Caco-2 (cell line): ENCODE data around the gene TMEM171. TPM values are rescaled to one million over a fixed set of nuclear protein-coding genes. Genes with fewer than 3 reads are reported as not detected.

Experiments used
- BruUV-seq: library from RNA; stranded (reverse); fragments of 400-500 nt; replicated peaks from 2 replicates; lab custom pipeline; 2021; lab: Mats Ljungman, UMichigan
- CTCF ChIA-PET: fragments of 300-600 bp; sonication (Branson Sonifier 250); formaldehyde crosslinking; loops from one replicate; lab custom pipeline; 2022; ENCODE audit warnings: antibody characterized with exemption; lab: Charles Lee
- POLR2A ChIA-PET: fragments of 300-600 bp; sonication (Branson Sonifier 250); formaldehyde crosslinking; loops from one replicate; lab custom pipeline; 2022; ENCODE audit warnings: antibody characterized with exemption; lab: Charles Lee
- DNase-seq, 2 experiments: peaks; one replicate each; pipeline versions ENCODE4 v3.0.0 to v3.0.0-alpha.2; 2020 to 2022
- H3K27me3 ChIP-seq: replicated peaks from 2 replicates; pipeline ENCODE4 v1.6.0; 2011; ENCODE audit warnings: low read length; ENCODE audit not compliant: control insufficient read depth, insufficient read depth
- H3K36me3 ChIP-seq: 2 replicates; pipeline ENCODE4 v1.5.1; 2011; ENCODE audit warnings: low read length; ENCODE audit not compliant: control insufficient read depth, insufficient read depth
- H3K4me1 ChIP-seq: fragments of 250-450 bp; sonication (Bioruptor Pico); 2 replicates; pipeline ENCODE4 v1.5.1; 2020; ENCODE audit warnings: mild to moderate bottlenecking
- H3K4me3 ChIP-seq: 2 replicates; pipeline ENCODE4 v1.5.1; 2011; ENCODE audit warnings: low read depth, mild to moderate bottlenecking, control low read depth, low read length
- H3K9me3 ChIP-seq: fragments of 250-450 bp; sonication (Bioruptor Pico); 2 replicates; pipeline ENCODE4 v1.5.1; 2020; ENCODE audit warnings: mild to moderate bottlenecking, moderate library complexity
- H3K27ac Mint-ChIP-seq: one replicate; pipeline ENCODE4 v1.8.0; 2022; ENCODE audit warnings: mixed read lengths; ENCODE audit not compliant: unreplicated experiment
- H3K27me3 Mint-ChIP-seq: one replicate; pipeline ENCODE4 v1.8.0; 2022; ENCODE audit warnings: mixed read lengths; ENCODE audit not compliant: insufficient read depth, unreplicated experiment
- H3K36me3 Mint-ChIP-seq: one replicate; pipeline ENCODE4 v1.8.0; 2022; ENCODE audit warnings: mild to moderate bottlenecking, mixed read lengths; ENCODE audit not compliant: insufficient read depth, unreplicated experiment
- H3K4me1 Mint-ChIP-seq: one replicate; pipeline ENCODE4 v1.8.0; 2022; ENCODE audit warnings: low read depth, mixed read lengths; ENCODE audit not compliant: unreplicated experiment
- H3K4me3 Mint-ChIP-seq: one replicate; pipeline ENCODE4 v1.8.0; 2022; ENCODE audit warnings: mild to moderate bottlenecking, moderate library complexity, mixed read lengths; ENCODE audit not compliant: unreplicated experiment
- H3K9me3 Mint-ChIP-seq: one replicate; pipeline ENCODE4 v1.8.0; 2022; ENCODE audit warnings: mixed read lengths; ENCODE audit not compliant: unreplicated experiment
- CTCF ChIP-seq, 2 experiments: fragments of 200-600 bp in 1 of 2; IDR thresholded peaks; 1 replicate in 1 of 2; 2 replicates in 1 of 2; pipeline versions ENCODE4 v1.5.1 to v1.8.0; 2011 to 2022; ENCODE audit warnings: antibody characterized with exemption in 1 of 2, control low read depth in 1 of 2, inconsistent platforms in 1 of 2, low read depth in 1 of 2, low read length in 1 of 2, mild to moderate bottlenecking in 1 of 2, moderate library complexity in 1 of 2; ENCODE audit not compliant: insufficient read depth in 1 of 2, severe bottlenecking in 1 of 2, unreplicated experiment in 1 of 2
- intact Hi-C: fragments of 100-400 bp; cut with micrococcal nuclease; formaldehyde crosslinking; loops from one replicate; pipeline ENCODE4 v1.10.0; 2022; ENCODE audit not compliant: unreplicated experiment
- total RNA-seq: library from RNA; stranded (reverse); gene quantifications from 2 replicates; pipeline ENCODE4 v1.2.3, GENCODE V29; 2022

The TMEM171 gene
- total RNA-seq, 1 experiment from 2014 or later = 1.2 TPM

DNA sequence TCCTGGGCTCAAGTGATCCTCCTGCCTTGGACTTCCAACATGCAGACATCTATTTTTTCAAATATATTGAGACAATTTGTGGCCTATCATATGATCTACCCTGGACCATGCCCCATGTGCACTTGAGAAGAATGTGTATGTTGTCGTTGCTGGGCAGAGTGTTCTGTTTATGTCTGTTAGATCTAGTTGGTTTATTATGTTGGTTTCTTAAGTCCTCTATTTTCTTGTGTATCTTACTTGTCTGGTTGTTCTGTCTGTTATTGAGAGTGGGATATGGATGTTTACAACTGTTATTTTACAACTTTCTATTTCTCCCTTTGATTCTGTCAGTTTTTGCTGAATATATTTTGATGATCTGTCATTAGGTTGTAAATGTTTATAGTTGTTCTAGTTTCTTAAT, 10.2 kb upstream of the TMEM171 start:
- no TSS peak for BruUV-seq
- Histone ChIP-seq H3K36me3 (no peaks in the 10 kb centered on the region), H3K4me1 (peaks cover 6% of the 10 kb centered on the region; the same call in 1 of the 2 replicates), H3K9me3 (peaks cover 7% of the 10 kb centered on the region), H3K4me3 (no peak overlapping the region), H3K27me3 (no peaks in the 10 kb centered on the region)
- H3K4me3 Mint-ChIP-seq = no peak overlapping the region
- no peaks in the 10 kb centered on the region for H3K4me1 Mint-ChIP-seq
- H3K36me3 Mint-ChIP-seq = no peaks in the 10 kb centered on the region
- no peak overlapping the region for H3K27ac Mint-ChIP-seq
- intact Hi-C loops = no loop called here
- DNase-seq = no peak
- CTCF ChIA-PET = no interaction called here
- H3K27me3 Mint-ChIP-seq = peaks cover 6% of the 10 kb centered on the region
- POLR2A ChIA-PET = no interaction called here
- no peaks in the 10 kb centered on the region for H3K9me3 Mint-ChIP-seq
- no peak for TF ChIP-seq CTCF (IDR thresholded peaks at IDR 0.05; ENCODE audit: insufficient read depth in 1 of 2, low read depth in 1 of 2, low read length in 1 of 2, severe bottlenecking in 1 of 2, unreplicated experiment in 1 of 2)

DNA sequence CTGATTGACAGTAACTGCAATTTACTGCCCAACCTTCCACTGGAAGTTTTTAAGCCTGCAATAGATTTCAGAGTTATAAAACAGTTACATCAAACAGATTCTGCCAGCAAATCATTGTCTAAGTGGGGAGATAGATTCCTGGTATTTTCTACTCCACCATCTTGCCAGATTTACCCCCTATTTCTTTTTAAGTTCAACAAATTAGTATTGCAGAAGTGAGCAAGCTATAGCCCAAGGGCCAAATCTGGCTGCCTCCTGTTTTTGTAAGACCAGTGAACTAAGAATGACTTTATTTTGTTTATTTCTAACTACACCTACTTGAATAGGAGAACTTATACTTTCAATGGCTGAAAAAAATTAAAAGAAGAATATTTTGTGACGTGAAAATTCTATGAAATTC, 8.8 kb upstream of the TMEM171 start:
- Mint-ChIP-seq H3K27me3 (peaks cover 6% of the 10 kb centered on the region), H3K27ac (no peak overlapping the region), H3K4me3 (no peak overlapping the region), H3K9me3 (no peaks in the 10 kb centered on the region), H3K4me1 (peaks cover under 1% of the 10 kb centered on the region), H3K36me3 (no peaks in the 10 kb centered on the region)
- Histone ChIP-seq H3K4me3 (no peak overlapping the region), H3K36me3 (no peaks in the 10 kb centered on the region), H3K9me3 (peaks cover 7% of the 10 kb centered on the region), H3K4me1 (peaks cover 19% of the 10 kb centered on the region), H3K27me3 (no peaks in the 10 kb centered on the region)
- TF ChIP-seq CTCF (IDR thresholded peaks at IDR 0.05; ENCODE audit: insufficient read depth in 1 of 2, low read depth in 1 of 2, low read length in 1 of 2, severe bottlenecking in 1 of 2, unreplicated experiment in 1 of 2) = no peak
- DNase-seq = no peak
- intact Hi-C loops = no loop called here
- ChIA-PET CTCF (no interaction called here), POLR2A (no interaction called here)
- BruUV-seq = no TSS peak

- Mint-ChIP-seq H3K4me1 (peaks cover 6% of the 10 kb centered on the region), H3K4me3 (no peak overlapping the region), H3K27me3 (peaks cover 6% of the 10 kb centered on the region), H3K9me3 (no peaks in the 10 kb centered on the region), H3K27ac (no peak overlapping the region), H3K36me3 (no peaks in the 10 kb centered on the region)
- no peaks in the 10 kb centered on the region for H3K36me3 ChIP-seq
- intact Hi-C loops = no loop called here
- no peak for TF ChIP-seq CTCF (IDR thresholded peaks at IDR 0.05; ENCODE audit: insufficient read depth in 1 of 2, low read depth in 1 of 2, low read length in 1 of 2, severe bottlenecking in 1 of 2, unreplicated experiment in 1 of 2)
- H3K4me1 ChIP-seq = peaks cover 22% of the 10 kb centered on the region
- peaks cover 7% of the 10 kb centered on the region for H3K9me3 ChIP-seq
- BruUV-seq = no TSS peak
- H3K27me3 ChIP-seq = no peaks in the 10 kb centered on the region
- ChIA-PET CTCF (no interaction called here), POLR2A (no interaction called here)
- DNase-seq = no peak
- no peak overlapping the region for H3K4me3 ChIP-seq
These were observed 8.0 kb upstream of the TMEM171 start for GRCh38 chr5:73112359-73112758.
